Right renal cortex interstitium (tissue), 3 donors: ENCODE results near the gene APLP2. TPM values are rescaled to one million over a fixed set of nuclear protein-coding genes. Genes with fewer than 3 reads are reported as not detected.
"Not testable (repeated sequence)": the region's sequence is repeated elsewhere in the genome, so short reads cannot be mapped to it uniquely, and the experiment has no call there.

ENCODE experiments used
- DNase-seq, 3 donors: peaks; one replicate each; pipeline ENCODE4 v3.0.0-alpha.2; 2013; ENCODE audit warnings: low read depth in 3 of 3, low spot score in 2 of 3
- polyA plus RNA-seq, 3 donors: library from polyadenylated mRNA; unstranded; fragments of 120-200 nt; gene quantifications; one replicate each; pipeline ENCODE4 v1.2.1, GENCODE V29; 2013; ENCODE audit not compliant: insufficient read length in 3 of 3

APLP2 gene
- polyA plus RNA-seq, 3 donors, result 506 to 554 (median 517) TPM

DNA sequence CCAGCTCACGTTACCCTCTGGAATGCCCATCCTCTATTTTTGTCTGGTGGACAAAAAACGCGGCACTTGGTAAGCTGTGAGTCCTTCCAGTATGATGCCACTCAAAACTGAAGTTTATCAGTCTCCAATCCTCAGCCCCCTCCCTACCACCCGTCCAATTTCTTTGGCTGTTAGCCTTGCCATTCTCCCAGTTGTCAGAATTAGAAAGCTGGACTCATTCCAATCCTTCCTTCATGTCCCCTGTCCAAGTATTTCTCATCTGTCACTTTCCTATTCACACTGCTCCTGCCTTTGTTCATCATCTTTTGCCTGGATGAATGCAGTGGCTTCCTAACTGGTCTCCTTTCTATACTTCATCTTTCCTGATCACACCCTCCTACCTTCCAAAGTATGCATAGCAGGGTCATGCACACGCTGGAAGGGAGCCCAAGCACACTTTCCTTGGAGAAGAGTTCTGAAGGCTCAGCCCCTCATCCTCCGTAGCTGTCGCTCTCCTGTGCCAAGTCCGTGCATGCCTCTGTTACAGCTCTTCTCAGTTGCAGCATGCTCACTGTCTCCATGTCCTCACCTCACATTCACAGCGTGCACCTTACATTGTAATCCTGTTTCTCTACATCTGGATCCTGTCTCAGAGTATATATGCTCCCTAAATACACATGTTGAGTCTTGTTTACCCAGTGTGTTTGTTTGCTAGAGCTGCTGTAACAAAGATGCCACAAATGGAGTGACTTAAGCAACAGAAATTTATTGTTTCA, 19.4 kb downstream of the APLP2 start:
- DNase-seq, result no peak

DNA sequence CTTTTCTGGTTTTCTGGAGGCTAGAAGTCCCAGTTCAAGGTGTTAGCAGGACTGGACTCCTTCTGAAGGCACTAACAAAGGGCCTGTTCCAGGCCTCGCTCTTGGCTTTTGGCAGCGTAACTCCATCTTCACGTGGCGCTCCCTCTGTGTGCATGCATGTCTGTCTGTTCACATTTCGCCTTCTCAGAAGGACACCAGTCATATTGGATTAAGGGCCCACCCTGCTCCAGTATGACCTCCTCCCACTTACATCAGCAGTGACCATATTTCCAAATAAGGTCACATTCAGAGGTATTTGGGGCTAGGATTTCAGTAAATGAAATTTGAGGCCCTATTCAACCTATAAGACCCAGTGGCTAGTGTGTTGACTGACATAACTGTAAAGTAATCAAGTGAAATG, 20.0 kb downstream of the APLP2 start:
- DNase-seq, result no peak

DNA sequence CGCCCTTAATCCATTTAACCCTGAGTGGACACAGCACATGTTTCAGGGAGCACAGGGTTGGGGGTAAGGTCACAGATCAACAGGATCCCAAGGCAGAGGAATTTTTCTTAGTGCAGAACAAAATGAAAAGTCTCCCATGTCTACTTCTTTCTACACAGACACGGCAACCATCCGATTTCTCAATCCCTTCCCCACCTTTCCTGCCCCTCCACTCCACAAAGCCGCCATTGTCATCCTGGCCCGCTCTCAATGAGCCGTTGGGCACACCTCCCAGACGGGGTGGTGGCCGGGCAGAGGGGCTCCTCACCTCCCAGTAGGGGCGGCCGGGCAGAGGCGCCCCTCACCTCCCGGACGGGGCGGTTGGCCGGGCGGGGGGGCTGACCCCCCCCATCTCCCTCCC, 20.8 kb downstream of the APLP2 start:
- not testable (repeated sequence) for DNase-seq

DNA sequence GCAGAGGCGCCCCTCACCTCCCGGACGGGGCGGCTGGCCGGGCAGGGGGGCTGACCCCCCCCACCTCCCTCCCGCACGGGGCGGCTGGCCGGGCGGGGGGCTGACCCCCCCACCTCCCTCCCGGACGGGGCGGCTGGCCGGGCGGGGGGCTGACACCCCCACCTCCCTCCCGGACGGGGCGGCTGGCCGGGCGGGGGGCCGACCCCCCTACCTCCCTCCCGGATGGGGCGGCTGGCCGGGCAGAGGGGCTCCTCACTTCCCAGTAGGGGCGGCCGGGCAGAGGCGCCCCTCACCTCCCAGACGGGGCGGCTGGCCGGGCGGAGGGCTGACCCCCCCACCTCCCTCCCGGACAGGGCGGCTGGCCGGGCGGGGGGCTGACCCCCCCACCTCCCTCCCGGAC, 21.5 kb downstream of the APLP2 start:
- DNase-seq, result not testable (repeated sequence)

DNA sequence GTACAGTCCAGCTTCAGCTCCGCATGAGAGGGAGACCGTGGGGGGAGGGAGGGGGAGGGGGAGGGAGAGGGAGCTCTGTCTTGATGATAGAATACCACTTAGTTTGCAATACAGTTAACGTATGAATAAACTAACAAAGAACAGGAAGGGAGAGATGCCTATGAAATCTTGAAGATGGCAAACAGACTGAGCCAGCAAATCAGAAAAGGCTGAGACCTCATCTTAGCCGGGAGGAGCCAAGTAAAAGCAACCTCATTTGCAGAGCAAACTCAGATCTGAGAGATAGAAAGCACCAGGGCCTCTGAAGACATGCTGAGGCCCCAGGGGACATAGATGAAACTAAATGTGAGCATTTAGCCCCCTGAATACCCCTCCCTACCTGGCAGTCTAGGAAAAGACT, 23.0 kb downstream of the APLP2 start:
- no peak for DNase-seq

DNA sequence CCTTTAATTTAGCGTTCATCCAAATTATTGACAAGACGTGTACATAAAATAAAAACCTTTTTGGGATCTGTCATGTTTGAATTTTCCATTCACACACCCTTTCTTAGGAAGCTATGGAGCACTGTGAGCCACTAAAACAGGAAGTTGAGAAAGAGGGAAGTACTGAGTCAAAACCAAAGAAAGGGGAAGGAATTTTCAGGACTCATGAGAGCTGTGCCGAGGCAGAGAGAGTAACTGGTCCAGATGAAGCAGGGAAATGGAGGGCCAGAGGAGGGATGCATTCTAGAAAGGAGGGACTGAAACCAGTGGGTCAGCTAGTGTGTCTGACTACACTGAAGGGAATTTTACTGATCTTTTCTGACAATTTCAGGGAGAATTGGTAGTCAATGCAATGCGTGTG, 24.9 kb downstream of the APLP2 start:
- no peak for DNase-seq

DNA sequence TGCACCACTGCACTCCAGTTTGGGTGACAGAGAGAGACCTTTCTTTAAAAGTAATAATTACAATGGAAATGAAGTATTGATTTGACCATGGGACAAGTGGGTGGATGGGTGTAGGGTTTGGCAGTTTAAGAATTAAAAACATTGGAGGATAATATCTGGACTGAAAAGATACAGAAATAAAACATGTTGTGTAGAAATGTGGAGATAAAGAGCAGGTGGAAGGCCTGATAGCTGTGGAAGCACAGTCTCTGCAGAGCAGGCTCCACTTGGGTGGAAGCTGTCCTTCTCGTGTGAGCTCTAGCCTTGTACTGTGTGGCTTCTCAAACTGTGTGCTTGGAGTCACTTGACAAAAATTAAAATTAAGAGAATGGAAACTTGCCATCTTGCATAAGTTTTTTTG, 25.6 kb downstream of the APLP2 start:
- no peak for DNase-seq

DNA sequence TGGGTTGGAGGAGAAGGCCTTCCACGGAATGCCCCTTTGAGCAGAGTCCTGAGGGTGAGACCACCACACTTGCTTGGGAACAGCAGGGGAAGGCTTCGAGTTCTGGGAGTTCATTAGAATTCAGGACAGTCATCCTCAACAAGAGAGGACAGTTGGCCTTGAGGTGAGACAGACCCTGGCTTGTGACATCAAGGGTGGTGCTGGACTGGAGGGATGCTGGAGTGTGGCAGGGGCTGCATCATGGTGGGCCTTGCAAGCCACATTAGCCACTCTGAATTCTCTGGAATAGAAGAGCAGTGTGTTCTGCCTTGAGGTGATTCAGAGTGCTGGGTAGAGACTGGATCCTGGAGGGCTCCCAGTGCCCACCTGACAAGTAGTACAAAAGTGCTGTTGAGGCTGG, 26.3 kb downstream of the APLP2 start:
- no peak for DNase-seq

DNA sequence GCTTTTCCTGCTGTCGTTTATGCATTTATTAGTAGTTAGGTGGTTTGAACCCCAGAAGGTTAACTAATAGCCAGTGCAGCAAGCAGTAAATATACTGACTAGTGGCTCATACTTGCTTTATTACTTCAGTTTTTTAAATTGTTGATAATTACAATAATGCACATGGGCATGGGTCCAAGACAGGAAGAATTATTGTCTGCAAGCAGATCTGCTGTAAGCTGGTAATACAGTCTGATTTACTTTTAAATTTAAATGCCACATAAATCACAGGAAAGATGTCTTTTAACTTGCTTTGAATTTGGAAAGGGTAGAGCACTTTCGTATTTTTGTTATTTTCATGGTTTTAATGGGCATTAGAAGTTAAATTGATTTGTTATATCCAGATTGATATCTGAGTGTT, 27.1 kb downstream of the APLP2 start:
- no peak for DNase-seq

DNA sequence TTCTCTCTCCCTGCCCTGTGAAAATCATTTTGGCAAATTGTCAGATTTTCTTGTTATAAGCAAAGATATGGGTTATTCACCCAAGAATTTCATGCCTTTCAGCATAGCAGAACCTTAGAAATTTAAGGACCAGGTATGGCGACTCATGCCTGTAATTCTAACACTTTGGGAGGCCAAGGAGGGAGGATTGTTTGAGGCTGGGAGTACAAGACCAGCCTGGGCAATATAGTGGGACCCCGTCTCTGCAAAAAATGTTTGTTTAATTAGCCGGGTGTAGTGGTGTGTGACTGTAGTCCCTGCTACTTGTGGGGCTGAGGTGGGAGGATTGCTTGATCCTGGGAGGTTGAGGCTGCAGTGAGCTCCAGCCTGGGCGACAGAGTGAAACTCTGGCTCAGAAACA, 27.6 kb downstream of the APLP2 start:
- DNase-seq, result no peak

DNA sequence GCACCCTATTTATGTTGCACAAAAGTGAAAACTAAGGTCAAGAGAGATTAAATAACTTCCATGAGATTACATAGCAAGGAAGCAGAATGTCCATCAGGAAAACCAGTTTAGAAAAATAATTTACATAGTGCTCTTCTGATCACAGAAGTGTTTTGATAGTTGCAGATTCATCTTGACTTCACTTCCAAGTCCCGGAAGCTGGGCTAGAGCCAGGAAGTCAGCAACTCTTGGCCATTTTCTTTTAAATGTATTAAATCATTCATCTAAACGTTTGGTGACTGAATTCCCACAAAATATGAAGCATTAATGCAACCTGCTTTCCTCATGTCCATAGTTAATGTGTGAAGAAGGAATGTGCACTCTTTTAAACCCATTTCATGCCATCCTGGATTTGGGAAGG, 29.7 kb downstream of the APLP2 start:
- DNase-seq, result no peak

DNA sequence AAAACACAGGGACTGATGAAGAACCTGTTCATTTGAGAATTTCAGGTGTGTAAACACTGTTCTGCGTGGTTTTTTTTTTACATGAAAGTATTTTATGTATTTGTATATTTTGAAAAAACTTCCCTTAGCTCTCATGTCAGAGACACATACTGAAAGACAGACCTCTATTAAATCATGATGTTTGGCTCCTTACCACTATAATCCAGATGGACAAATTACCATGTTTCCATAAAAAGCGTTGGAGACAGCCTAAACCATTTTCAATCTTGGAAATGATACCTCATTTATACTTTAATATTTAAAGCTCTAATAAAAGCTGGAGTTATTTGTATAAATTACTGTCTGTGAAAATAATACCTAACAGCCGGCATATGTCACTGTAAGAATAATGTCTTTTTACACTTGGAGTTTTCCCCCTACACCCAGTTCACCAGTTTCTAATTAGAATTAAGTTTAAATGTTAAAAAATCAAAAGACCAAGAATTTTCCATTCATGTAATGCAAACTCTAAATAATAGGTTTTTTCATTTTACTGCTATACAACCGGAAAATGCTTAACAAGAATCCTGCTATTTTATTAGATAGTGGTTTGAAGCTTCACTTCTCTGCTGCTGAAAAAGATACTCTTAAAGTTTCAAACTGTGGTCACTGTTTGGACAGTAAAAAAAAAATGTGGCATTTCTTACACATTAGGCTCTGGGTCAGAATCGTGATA, 30.8 kb downstream of the APLP2 start:
- no peak for DNase-seq

DNA sequence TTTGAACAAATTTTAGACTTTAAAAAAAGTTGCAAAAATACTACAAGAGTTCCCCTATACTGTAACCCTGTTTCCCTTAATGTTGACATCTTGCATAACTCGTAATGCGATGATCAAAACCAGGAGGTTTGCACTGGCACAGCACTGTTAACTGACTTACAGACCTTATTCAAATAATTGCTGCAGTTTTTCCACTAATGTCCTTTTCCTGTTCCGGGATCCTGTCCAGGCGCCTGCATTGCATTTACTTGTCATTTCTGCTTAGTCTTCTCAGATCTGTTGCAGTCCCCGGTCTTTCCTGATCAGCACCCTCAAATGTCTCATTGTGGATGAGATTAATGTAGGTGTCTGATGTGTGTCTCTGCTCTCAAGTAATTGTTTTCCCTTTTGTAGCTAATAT, 32.0 kb downstream of the APLP2 start:
- no peak for DNase-seq

DNA sequence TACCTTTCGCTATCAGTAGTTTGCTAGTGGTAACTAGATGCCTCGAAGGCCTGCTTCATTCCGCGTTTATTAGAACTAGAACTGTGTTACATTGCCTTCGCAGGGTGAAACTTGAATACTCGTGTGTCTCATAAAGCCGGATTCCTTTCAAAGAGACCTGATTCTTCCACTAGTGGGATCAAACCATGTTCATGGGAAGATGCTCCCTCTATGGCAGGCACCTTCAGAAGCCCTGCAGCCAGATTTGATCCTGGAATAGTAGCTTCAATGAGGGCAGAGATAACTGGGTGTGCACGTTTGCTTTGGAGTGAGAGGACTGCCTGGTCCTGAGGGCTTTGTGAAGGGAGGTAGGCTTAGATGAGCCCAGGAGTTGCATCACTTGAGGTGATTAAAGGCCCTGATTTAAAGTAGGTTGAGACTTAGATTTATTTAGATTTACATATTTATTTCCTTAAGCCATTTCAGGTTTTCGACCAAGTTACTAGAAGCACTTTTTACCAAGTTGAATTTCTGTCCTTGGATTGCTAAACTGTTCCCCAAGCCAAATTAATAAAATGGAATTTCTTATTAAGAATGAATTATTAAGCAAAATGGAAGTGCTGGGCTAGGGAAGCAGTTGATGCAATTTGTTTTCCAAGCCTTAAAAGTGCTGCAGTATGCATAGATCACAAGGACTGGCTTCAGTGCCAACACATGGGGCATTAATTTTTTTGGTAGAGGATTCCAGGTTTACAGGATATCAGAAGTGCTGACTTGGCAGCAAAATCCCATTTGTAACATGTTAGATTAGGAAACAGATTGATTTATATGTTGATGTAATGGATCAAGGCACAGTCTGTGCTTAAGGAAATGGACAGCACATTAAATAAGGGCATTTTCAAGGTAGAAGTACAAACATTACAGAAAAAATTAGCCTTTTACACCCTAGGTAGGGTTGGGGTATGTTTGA, 32.9 kb downstream of the APLP2 start:
- no peak for DNase-seq

DNA sequence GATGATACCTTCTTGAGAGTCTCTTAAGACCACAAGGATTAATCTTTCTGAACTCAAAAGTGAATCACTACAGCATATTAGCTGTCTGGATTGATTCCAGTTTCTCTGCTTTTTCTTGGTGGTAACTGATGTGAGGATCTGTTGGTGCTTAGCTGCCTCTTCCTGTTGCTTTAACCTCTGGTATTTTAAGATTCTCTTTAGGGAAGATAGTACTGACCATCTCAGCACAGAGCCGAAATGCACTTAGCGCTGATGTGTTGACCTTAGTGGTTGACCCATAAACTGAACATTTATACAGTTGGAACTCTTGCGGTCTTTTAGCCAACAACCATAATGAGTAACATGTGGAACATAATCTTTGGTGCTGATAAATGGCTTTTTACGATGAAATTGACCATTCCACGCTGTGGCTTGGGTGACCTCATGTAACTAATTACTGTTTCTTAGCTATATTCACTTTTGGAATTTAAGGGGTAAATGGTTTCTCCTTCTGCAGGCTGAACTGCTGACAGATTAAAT, 33.7 kb downstream of the APLP2 start:
- no peak for DNase-seq

DNA sequence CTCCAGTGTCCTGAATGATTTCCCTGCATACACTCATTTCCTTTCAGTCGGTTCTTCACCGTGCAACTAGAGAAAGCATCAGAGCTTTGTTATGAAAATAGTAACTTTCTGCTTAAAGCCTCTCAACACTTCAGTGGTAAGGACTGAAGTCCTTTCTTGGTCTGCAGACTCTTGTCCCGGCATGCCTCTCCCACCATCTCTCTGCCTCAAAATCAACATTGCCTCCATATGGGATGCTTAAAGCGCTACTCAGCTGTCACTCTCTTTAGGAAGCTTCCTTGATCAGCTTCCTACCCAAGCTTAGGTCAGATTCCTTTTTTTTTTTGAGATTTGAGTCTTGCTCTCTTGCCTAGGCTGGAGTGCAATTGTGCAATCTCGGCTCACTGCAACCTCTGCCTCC, 36.7 kb downstream of the APLP2 start:
- no peak for DNase-seq

DNA sequence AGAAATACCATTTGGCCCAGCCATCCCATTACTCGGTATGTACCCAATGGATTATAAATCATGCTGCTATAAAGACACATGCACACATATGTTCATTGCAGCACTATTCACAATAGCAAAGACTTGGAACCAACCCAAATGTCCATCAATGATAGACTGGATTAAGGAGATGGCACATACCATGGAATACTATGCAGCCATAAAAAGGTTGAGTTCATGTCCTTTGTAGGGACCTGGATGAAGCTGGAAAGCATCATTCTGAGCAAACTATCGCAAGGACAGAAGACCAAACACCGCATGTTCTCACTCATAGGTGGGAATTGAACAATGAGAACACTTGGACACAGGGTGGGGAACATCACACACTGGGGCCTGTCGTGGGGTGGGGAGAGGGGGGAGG, 39.0 kb downstream of the APLP2 start:
- DNase-seq, result not testable (repeated sequence)

DNA sequence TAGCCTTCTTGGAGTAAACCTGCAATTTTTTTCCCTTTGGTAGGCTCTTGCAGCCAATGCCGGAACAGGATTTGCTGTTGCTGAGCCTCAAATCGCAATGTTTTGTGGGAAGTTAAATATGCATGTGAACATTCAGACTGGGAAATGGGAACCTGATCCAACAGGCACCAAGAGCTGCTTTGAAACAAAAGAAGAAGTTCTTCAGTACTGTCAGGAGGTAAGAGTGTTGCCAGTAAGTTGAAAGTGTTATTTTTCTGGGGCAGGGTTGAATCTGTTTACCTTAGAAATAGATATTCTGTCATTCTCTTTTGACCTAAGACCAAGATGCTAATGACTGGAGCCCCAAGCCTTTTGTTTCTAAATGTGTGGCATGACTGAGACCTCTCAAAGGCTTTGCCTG, 39.7 kb downstream of the APLP2 start:
- DNase-seq, result no peak

DNA sequence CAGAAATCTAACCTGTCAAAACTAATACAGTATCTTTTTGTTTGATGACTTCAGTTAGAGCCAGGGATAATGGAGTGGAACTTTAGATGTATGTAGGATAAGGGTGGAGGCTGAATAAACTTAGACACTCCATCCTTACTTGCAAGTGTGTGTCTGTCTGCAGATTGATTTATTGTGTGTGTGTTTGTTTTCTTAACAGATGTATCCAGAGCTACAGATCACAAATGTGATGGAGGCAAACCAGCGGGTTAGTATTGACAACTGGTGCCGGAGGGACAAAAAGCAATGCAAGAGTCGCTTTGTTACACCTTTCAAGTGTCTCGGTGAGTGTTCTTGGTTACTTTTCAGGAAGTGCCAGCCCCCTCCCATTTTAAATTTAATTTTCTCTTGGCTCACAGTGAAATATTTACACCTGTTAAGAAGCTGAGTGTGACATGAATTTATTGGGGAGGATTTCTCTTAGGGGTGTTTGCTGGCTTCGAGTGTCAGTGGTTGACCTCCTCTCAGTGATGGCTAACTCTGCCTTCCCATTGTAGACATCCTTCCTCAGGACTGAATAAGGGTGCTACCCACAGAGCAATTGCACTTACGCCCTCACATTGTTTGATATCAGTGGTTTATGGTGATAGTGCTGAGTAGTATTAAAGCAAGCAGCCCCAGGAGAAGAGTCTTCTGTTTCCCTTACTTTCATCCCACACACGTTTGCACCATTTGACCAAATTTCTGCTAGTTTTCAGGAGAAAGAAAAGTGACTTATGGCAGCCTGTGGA, 40.8 kb downstream of the APLP2 start:
- DNase-seq, result no peak

DNA sequence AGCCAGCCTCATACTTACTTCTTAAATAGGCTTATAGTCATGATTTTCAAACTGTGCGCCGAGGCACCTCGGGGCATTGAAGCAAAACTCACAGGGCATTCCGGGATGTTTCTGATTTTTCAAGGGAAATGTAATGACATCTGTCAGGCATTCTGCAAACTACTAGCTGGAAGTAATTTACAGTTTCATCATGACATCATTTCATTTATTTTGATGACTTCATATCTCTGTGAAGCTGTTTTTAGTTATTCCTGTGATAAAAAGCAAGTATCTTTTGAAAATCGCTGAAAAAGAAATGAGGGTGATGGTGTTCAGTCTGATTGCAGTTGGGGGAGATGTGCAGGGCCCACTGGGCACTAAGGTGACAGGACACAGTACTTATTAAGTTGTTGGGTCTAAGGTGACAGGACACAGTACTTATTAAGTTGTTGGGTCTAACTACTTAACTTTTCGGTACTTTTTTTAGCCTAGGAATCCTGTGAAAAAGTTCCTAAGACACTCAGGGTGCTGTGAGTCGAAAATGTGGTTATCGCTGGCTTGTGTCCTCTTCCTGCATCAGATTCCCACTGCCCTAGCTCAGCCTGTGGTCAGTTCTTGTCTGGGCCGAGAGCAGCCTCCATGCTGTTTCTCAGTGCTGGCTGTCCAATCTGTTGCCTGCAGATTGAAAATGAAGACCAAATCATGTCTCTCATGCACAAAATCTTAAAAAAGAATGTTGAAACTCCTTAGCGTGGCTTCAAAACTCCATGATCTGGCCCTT, 42.6 kb downstream of the APLP2 start:
- no peak for DNase-seq
